ENCODE data around the gene CRTC2.
A peak's percentile ranks its signal among the peaks of the same experiment; 100 is the strongest.
"Not testable (repeated sequence)": the region's sequence is repeated elsewhere in the genome, so short reads cannot be mapped to it uniquely, and the experiment has no call there.

CRTC2 gene

DNA sequence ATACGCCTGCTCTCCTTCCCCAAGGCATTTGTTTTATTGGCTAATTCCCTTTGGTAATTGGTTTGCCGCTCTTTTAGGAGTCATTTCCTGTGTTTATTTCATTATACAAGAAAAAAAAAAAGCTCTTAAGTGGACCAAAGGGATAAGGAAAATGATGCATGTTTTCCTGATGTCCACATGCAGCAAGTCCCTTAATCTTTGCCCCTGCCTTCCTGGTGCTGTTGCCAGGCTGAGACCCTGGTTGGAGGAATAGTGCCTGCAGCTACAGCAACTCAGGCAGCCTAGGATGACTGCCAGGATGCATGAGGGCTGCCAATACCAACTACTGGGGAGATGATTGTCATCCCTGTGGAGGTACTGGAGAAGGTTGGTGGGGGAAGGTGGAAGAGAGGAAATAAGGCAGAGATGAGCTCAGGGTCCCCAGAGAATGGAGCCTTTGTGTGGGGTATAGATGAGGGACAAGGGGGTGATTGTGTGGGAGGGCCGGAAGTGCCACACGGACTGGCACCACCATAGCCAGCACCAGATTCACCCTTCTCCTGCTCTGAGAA is 29.5 kb downstream of the CRTC2 start:
- DNase-seq (ENCODE audit: low read depth in 2 of 2): no peak

DNA sequence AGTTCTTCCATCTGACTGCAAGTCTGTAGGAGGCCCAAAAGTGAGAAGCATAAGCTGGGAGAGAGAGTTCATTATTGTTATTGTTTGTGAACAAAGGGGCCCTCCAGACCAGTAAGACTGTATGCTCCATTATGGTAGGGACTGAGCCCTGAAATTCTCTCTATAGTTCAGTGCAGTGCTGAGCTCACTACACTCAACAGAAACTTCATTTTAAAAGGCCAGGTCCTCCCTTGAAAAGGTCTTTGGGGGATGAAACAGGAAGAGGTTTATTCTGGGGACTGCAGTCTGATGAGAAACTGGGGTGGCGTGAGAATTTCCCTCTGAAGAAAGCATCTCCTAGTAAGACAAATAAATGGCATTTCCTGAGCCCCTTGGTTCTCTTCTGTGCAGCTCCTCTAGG is 30.2 kb downstream of the CRTC2 start:
- DNase-seq (ENCODE audit: low read depth in 2 of 2): no peak

DNA sequence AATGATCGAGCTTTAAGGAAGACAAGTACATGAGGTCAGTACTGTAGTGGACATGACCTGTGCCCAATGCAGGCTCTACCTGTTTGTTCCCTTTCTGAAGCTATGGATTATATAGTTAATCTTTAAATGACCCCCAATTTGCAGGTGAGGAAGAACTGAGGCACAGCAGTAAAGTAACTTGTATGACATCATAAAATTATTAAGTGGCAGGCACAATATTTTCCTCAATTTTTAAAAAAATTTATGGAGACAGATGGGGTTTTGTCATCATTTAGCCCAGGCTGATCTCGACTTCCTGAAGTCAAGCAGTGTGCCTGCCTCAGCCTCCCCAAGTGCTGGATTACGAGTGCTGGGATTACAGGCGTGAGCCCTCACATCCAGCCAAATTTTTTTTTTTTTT is 32.0 kb downstream of the CRTC2 start:
- no peak for DNase-seq (ENCODE audit: low read depth in 2 of 2)

DNA sequence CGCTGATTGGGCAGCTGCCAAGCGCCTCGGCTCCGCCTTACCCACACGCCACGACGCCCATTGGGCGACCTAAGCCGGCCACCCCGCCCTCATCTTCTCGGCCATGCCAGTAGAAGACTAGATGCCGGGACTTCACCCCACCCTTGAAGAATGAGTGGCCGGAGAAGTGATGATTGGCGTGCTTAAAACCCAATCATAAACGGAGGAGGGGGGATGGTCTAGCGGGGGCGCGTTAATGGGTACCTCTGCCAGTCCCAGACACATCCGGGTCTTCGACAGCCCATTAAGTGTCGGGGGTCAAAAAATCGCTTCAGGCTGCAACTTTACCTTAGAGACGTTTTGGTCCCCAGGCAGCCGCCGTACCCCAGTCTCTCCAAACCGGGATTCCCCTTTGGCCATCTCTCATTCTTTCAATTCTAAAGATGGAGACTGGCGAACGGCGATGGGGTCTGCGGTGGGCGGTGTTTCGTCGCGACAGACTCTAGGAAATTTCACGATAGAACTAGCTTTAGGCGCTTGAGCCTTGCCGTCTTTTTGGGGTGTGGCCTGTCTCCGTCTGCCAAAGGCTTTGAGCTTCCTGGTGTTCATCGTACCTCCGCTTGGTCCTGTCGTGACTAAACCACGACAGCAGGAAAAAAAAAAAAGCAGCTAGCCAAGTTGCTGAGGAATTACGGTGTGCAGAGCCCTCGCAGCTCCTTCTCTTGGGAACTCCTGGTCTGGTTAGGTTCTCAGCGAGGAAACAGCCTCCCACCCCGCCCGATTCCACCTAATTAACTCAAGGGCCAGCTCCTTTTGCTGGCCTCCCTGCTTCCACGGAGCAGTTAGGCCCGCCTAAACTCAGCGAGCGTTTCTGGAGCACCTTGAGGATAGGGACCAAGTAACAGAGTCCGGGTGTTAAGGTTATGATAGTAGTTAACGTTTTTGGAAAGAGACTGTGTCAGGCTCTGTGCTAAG is 35.2 kb downstream of the CRTC2 start, which contains the start of gene GATAD2B:
Gene GATAD2B, minus strand, starts transcription at position 1 of the 954 bp plus-strand sequence. CDS start 94,625 bp downstream, outside the sequence.
- peak; percentile 92 to 97 for DNase-seq (ENCODE audit: low read depth in 2 of 2)

DNA sequence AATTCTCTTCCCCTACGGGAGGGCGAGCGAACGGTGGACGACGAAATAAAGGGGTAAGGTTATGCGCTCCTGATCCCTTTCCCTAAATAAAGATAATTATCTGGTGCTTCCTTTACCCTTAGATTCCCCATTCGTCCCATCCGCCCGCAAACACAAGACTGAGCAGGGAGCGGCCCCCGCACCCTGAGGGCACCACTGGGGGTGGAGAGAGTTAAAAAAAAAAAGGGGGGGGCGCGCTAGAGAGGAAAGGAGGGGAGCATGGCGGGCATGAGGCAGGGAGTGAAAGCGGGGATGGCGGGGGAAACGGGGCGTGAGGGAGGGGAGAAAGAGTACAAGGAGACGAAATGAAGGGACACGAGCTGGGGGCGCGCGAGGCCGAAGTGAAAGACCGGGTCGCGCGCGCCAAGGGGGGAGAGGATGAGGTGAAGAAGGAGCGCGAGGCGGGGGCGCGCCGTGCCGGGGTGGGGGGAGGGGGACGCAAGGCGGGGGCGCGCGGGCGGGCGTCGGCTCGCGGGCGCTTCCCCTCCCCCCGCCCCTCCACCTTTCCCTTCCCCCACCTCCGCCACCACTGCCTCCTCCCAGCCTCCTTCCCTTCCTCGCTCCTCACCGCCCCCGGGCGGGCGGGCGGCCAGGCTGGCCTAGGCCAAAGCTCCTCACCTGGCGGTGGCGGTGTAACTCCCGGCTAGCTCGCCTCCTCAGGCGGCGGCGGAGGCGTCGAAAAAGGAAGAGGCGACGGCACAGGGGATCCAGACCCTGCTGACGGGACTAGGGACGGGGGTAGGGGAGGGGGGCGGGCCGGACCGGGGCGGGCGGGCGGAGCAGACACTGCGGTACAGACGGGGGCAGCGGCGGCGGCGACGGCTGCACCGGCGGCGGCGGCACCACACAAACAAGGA is 36.1 kb downstream of the CRTC2 start:
- peak in 1 of 2 donors; percentile 24 for DNase-seq (ENCODE audit: low read depth in 2 of 2)

DNA sequence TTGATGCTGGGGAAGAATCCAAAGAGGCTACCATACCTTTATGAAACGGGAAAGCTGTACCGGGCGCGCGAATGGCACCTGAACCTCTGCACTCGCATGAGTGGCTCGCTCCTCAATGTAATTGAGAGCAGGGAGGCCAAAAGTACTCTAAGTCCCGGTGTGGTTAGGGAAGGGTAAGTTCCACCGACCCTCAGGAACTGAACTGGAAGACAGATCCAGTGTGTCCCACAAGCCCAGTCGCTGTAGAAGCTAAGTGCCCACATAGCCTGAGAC is 36.7 kb downstream of the CRTC2 start:
- DNase-seq (ENCODE audit: low read depth in 2 of 2): no peak

DNA sequence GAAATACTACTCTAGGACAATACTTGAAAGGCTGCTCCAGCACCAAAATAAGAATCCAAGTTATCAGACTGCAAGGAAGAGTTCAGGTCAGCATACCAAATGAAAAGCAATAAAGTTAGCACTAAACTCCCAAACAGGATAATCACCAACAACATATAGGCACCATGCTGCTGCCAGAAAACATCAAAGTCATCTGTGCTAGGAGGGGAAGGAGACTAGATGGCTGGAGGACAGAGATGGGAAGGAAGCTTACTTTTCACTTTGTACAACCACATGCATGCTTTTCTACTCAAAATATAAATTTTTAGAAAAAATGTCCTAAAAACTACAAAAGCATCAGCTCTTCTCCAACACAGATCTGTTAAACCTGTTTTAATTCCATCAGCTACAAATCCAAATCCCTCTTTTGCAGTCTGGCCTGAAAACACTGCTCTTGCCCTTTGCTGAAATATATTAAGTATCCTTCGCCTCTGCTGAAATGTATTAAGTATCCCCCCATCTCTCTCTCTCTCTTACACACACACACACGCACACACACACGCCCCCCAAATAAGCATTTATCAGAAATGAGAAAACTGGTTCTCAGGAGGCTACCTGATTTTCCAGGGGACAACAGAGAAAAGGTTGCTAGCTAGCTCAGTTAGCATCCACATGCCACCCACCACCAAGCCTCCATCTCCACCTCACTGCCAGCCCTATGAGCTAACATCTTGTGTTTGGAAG is 37.2 kb downstream of the CRTC2 start:
- no peak for DNase-seq (ENCODE audit: low read depth in 2 of 2)

DNA sequence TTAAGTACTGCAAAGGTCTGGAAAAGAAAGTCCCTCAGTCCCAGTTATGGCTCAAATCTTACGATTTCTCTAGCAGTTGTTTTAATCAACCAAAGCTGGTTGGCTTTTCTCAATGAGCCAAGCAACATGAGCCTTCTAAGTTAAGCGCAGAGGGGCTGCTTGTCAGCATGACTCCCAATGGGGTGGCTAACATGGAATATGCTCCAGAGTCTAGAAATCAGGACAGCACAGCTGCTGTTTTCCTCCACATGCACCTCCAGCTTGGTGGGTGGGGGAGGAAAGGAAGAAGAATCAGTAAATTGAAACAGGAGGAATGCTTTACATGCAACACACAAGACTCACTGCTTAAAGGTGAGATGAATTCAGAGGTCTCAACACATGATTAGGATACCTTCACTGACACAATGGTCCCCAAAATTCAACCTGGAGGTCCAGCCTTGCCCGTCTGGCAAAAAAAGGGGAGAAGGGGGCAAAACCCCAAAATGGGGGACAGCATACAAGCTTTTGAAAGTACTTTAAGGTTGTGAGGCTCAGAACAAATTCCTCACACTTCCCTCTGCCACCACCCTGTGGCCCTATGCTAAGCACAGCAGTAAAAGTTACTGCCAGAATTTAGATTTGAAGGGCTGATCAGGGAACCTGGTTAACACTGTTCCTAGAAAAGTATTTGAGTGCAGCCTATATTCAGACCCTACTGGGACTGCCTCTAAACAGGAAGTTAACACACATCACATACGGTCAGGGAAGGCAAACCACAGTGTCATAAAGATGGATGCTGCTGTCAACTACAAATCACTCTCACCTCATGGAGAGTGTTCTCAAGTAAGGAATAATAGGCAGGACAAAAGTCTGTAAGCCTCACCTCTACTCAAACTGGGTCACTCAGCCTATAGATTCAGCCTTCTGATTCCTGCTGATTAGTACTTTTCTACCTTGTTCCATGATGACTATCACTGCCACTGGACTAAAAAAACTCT is 38.2 kb downstream of the CRTC2 start:
- no peak for DNase-seq (ENCODE audit: low read depth in 2 of 2)

DNA sequence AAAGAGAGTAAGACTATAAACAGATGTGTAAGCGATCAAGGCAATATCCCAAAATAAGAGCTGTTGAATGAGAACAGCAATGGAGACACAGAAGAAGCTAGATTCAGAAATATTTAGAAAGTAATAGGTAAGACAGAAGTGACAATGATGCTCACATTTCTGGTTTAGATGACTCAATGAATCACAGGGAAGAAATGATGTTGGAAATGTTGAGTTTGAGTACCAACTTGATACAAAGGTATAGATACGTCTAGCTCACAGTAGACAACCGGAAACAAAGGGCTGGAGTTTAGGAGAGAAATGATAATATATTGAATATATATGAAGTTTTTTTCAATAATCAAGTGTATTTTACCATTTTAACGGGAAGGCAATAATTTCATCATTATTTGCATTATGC is 42.1 kb downstream of the CRTC2 start:
- no peak for DNase-seq (ENCODE audit: low read depth in 2 of 2)

DNA sequence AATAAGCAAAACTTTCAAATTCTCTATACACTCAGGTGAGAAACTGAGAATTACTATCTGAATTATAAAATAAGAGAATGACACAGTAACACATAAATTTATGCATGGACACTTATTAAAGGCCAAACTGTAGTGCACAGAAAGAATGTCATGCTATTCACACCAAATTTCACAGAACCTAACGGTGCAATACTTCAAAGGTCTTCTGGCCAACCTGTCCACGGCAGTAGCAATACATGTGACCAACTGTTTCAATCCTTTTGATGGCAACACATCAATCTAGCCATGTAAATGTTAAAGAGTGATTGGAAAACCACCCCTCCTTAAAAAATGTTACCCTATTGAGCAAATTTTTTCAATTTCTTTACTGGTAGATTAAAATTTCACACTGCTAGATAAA is 46.1 kb downstream of the CRTC2 start:
- no peak for DNase-seq (ENCODE audit: low read depth in 2 of 2)

DNA sequence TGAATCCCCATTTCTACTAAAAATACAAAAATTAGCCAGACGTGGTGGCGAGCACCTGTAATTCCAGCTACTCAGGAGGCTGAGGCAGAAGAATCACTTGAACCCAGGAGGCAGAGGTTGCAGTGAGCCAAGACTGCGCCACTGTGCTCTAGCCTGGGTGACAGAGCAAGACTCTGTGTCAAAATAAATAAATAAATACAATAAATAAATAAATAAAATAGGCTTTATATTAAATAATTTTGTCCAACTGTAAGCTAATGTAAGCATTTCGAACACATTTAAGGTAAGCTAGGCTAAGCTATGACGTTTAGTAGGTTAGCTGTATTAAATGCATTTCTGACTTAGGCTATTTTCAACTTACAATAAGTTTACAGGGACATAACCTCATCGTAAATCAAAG is 47.9 kb downstream of the CRTC2 start:
- not testable (repeated sequence) for DNase-seq (ENCODE audit: low read depth in 2 of 2)

DNA sequence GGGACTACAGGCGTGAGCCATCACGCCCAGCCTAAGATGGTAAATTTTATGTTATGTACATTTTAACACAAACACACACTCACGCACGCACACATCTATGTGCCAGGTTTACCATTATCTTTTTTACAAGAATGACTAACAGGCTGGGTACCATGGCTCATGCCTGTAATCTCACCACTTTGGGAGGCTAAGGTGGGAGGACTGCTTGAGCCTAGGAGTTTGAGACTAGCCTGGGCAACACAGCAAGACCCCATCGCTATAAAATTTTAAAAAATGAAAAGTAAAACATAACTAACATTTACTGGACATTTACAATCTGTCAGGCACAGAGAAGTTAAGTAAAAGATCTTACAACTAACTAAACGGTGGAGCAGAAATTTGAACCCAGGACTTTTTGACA is 50.3 kb downstream of the CRTC2 start:
- no peak for DNase-seq (ENCODE audit: low read depth in 2 of 2)

DNA sequence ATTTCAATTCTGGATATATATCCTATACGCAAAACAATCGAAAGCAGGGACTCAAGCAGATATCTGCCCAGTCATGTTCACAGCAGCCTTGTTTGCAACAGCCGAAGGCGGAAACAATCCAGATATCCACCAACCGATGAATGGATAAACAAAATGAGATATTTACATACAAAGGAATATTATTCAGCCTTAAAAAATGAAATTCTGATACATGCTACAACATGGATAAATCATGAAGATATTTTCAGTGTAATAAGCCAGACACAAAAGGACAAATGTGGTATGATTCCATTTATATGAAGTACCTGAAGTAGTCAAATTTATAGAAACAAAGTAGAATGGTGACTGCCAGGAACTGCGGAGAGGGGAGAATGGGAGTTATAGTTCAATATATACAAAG is 51.3 kb downstream of the CRTC2 start:
- no peak for DNase-seq (ENCODE audit: low read depth in 2 of 2)

DNA sequence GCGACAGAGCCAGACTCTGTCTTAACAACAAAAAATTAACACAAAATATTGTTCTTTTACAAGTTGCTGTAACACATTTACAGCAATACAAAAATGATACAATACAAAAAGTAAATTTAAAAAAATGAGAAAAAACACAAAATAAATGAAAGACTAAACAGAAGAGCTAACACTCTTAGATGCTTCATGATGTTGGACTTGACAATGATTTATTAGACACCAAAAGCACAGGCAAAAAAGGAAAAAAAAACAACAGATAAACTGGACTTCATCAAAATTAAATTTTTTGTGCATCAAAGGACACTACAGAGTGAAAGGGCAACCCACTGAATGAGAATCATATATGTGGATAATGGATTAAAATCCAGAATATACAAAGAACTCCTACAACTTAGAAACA is 52.0 kb downstream of the CRTC2 start:
- DNase-seq (ENCODE audit: low read depth in 2 of 2): no peak

DNA sequence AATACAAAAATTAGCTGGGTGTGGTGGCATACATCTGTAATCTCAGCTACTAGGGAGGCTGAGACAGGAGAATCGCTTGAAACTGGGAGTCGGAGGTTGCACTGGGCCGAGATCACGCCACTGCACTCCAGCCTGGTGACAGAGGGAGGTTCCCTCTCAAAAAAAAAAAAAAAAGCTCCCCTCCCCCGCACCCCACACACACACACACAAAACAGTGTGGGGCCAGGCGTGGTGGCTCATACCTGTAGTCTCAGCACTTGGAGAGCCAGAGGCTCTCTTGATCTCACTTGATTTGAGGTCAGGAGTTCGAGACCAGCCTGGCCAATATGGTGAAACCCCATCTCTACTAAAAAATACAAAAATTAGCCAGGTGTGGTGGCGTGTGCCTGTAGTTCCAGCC is 52.5 kb downstream of the CRTC2 start:
- DNase-seq (ENCODE audit: low read depth in 2 of 2): not testable (repeated sequence)

DNA sequence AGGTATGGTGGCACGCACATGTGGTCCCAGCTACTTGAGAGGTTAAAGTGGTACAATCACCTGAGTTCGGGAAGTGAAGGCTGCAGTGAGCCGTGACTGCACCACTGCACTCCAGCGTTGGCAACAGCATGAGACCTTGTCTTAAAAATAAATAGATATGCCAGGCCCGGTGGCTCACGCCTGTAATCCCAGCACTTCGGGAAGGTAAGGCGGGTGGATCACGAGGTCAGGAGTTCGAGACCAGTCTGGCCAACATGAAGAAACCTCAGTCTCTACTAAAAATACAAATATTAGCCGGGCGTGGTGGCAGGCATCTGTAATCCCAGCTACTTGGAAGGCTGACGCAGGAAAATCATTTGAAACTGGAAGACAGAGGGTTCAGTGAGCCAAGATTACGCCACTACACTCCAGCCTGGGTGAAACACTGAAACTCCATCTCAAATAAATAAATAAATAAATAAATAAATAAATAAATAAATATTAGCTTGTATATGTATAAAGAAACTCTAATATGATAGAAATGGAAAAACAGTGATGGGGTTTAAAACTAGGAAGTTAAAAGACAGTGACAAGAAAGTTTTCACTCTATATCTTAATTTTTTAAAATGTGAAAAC is 54.5 kb downstream of the CRTC2 start:
- DNase-seq (ENCODE audit: low read depth in 2 of 2): no peak

DNA sequence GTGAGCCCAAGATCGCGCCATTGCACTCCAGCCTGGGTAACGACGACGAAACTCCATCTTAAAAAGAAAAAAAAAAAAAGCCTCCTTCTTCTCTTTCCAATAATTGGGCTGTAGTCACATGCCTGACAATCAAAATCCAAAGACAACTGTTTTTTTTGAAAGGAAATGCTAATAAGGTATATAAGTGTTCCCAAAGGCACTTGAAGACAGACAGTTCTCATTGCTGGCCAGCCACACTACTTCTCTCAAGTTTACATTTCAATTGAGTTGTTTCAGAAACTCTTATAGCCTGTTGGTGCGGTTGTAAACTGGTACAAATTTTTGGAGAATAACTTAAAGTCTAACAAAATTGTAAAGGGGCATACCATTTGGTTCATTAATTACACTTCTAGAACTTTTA is 58.9 kb downstream of the CRTC2 start:
- no peak for DNase-seq (ENCODE audit: low read depth in 2 of 2)
